NOMO-1 (cell line): ENCODE measurements around the gene IRAK3.
A peak's percentile ranks its signal among the peaks of the same experiment; 100 is the strongest.
"Not testable (repeated sequence)": the region's sequence is repeated elsewhere in the genome, so short reads cannot be mapped to it uniquely, and the experiment has no call there.

Source experiments
- DNase-seq, 2 experiments: peaks; one replicate each; lab custom pipeline; 2025; ENCODE audit not compliant: unreplicated experiment in 2 of 2; lab: John Stamatoyannopoulos, UW

IRAK3 gene

DNA sequence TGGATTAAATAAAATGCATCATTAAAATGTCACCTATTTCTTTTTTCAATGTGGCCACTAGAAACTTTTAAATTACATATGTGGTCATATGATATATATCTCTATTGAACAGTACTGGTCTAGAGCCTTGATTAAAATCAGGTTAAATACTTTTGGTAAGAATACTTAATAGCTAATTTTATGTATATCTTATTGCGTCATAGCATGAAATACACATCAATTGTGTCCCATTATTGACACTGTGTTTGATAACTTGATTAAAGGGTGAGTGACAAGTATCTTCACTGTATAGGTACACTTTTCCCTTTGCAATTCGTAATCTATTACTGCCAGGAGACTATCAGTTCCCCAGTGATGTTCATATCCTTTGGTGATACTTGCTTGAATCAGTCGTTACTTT is 108.9 kb downstream of the IRAK3 start:
- DNase-seq: no peak

DNA sequence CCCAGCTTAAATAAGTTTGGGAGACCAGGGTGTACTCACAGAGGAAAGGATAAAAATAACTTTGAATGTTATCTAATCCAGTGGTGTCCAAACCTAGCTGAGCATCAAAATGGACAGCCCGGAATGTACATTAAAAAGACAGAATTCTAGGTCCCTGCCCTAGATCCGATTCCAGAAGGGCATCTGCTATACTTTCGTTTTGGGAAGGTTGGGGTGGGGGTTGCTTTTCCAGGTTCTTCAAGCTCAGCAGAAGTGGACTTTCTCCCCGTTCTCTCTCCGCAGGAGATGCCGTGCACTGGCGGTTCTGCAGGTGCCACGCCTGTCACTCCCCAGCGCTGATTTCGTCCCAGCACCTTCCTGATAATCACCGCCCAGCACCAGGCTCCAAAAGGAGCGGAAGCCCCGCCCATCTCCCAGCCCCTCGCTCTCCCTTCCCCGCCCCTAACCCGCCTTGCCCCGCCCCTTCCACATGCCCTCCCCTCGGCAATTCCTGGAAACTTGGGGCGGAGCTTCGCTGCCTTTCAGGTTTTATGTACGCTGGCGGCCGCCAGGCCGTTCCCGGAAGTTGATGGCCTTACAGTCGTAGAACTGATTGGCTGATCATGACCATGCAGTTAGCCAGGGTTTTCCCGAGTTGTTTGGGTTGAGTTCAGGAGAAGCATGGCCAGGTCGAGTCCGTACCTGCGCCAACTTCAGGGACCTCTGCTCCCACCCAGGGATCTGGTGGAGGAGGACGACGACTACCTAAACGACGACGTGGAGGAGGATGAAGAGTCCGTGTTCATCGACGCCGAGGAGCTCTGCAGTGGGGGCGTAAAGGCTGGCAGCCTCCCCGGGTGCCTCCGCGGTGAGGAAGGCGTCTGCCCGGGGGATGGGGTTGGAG is 113.2 kb downstream of the IRAK3 start, which contains the start of gene HELB:
Gene HELB (plus strand): TSS at position 550 of the 883 bp plus-strand sequence. CDS start 111 bp downstream, at position 661.
- peak; percentile 95 to 97 for DNase-seq

DNA sequence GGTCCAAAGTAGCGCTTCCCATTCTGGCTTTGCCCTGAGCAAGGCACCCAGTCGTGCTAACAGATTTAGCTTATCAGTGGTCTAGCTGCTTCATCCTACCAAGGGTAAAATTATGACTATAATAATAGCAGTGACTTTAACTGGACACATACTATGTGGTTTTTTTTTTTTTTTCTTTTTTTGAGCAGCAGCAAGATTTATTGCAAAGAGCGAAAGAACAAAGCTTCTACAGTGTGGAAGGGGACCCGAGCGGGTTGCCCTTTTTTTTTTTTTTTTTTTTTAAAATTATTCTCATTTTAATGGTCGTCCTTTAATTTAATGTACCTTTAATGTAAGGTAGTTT is 113.8 kb downstream of the IRAK3 start:
- DNase-seq: no peak

DNA sequence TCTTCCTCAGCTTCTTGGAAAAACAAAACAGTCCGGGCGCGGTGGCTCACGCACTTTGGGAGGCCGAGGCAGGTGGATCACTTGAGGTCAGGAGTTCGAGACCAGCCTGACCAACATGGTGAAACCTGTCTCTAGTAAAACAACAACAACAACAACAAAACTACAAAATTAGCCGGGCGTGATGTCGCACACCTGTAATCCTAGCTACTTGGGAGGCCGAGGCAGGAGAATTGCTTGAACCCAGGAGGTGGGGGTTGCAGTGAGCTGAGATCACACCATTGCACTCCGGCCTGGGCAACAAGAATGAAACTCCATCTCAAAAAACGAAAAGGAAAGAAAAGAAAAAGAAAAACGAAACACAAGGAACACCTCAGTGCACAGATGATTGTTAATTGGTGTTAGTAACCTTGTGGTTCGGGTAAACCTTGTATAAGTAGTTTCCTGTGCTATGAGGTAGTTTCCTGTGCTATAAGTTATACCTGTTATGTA is 114.3 kb downstream of the IRAK3 start:
- DNase-seq: not testable (repeated sequence)
